GM11168 (cell line): Measurements from ENCODE around the gene CBX3.
"Not testable (repeated sequence)": the region's sequence is repeated elsewhere in the genome, so short reads cannot be mapped to it uniquely, and the experiment has no call there.

ENCODE experiments used
- in situ Hi-C: fragments of 300-500 bp; cut with MboI; formaldehyde crosslinking; loops from one replicate; pipeline ENCODE4 v1.12.0; 2022; ENCODE audit warnings: low sequenced_read_pairs; ENCODE audit not compliant: unreplicated experiment

Gene CBX3

DNA sequence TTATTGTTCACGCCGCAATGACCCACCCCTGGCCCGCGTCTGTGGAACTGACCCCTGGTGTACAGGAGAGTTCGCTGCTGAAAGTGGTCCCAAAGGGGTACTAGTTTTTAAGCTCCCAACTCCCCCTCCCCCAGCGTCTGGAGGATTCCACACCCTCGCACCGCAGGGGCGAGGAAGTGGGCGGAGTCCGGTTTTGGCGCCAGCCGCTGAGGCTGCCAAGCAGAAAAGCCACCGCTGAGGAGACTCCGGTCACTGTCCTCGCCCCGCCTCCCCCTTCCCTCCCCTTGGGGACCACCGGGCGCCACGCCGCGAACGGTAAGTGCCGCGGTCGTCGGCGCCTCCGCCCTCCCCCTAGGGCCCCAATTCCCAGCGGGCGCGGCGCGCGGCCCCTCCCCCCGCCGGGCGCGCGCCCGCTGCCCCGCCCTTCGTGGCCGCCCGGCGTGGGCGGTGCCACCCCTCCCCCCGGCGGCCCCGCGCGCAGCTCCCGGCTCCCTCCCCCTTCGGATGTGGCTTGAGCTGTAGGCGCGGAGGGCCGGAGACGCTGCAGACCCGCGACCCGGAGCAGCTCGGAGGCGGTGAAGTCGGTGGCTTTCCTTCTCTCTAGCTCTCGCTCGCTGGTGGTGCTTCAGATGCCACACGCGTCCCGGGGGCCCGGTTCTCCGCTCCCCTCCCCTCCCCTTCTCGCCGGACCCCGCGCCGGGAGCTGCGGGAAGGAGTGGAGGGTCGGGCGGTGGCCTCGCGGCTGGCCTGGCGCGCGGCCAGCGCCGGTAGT, at the start of gene CBX3:
TSS of gene CBX3 (plus strand) at position 499 of the 772 bp plus-strand sequence. CDS start 1,254 bp downstream, outside the sequence.
- in situ Hi-C loops = no loop called here

DNA sequence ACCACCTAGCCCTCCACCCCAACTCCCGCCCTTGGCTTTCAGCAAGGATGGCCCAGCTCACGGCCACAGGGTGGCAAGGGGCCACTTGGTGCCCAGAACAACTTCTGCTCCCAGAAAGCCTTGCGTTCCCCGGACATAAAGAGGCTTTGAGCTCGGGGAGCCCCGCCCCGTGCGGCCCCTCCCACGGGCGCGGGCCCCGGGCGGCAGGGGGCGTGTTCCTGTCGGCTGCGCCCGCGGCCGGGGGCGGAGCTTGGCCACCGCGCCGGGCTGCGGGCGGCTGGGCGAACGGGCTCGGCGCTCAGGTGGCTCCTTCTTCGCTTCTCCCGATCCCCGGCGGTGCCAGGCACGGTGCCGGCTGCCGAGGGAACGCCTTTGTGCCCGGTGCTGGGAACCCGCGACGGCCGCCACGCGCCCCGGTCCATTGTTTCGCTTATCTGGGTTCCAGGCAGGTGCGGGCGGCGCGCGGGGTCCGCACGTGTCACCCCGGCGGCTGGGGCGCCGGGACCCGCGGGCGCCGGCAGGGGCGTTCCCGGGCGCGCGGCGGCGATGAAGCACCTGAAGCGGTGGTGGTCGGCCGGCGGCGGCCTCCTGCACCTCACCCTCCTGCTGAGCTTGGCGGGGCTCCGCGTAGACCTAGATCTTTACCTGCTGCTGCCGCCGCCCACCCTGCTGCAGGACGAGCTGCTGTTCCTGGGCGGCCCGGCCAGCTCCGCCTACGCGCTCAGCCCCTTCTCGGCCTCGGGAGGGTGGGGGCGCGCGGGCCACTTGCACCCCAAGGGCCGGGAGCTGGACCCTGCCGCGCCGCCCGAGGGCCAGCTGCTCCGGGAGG, 49.4 kb upstream of the CBX3 start, which contains the start of gene NFE2L3:
TSS of gene NFE2L3 (plus strand) at position 246 of the 829 bp plus-strand sequence. CDS start at position 547, 301 bp downstream.
- in situ Hi-C loops = no loop called here

DNA sequence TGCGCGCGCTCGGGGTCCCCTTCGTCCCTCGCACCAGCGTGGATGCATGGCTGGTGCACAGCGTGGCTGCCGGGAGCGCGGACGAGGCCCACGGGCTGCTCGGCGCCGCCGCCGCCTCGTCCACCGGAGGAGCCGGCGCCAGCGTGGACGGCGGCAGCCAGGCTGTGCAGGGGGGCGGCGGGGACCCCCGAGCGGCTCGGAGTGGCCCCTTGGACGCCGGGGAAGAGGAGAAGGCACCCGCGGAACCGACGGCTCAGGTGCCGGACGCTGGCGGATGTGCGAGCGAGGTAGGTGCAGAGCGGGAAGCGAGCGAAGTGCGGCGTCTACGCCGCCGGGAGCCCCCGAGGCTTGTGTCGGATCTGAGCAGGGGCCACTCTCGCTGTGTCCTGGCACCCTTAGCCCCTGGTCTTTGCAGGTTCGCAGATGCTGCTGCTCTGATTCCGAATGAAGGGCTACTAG, 48.7 kb upstream of the CBX3 start:
- in situ Hi-C loops = not testable (repeated sequence)

DNA sequence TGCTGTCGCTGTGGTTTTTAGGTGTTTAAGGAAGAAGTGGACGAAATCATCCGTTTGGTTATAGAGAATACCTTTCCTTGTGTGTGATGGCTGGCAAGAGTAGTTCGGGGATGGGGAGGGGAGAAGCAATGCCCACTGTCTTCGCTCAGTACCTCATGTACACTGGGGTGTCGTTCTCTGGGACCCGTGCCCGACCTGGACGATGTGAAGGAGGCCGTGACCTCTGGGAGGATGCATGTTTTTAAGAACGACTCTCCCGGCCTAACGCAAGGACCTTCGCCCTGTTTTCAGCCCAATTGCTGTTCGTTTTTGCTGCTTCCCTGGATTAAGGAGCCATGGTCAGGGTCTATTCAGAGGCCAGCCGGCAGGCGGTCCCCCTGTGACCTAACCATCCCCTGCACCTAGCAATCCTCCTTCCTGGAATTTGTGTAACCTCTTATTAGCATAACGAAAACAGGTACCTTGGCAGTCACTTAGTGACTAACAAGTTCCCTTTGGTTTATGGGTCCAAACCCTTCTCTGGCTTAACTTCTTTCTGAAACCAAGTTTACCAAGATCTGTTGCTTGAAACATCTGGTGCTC, 48.2 kb upstream of the CBX3 start:
- in situ Hi-C loops = no loop called here

DNA sequence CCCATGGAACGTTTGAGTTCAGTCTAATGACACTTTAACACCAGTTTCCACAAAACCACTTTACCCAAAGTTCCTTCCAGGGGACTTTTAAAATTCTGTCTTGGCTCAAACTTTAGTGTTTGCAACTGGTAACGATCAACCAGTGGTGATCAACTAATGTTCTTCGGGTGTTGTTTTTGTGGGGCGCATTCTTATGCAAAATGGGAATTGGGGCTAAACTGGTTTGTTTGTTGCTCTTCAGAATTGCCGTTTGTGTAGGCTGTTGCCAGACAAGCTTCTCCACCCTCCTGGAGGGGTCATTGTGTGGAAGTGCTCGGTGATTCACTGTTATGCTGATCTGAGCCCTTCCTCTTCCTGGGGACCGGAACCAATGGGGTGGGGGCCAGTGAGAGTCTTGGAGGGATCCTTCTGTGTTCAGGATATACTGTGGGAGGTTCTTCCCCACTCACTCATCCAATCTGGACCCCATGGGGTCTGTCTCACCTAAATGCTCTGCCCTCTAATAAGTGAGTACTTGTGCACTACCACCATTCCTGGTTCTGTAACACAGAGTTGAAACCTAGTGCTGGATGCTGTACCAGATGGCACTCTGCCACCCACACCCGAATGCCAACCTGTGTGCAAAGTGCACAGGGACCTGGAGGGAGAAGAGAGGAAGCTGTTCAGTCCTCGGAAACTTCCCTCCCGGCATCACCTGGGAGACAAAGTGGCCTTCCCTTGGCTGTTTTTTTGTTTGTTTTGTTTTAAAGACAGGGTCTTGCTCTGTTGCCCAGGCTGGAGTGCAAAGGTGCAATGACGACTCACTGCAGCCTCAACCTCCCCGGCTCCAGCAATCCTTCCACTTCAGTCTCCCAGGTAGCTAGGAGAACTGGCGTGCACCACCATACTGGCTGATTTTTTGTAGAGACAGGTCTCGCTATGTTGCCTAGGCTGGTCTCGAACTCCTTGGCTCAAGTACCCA, 47.4 kb upstream of the CBX3 start:
- in situ Hi-C loops = no loop called here

DNA sequence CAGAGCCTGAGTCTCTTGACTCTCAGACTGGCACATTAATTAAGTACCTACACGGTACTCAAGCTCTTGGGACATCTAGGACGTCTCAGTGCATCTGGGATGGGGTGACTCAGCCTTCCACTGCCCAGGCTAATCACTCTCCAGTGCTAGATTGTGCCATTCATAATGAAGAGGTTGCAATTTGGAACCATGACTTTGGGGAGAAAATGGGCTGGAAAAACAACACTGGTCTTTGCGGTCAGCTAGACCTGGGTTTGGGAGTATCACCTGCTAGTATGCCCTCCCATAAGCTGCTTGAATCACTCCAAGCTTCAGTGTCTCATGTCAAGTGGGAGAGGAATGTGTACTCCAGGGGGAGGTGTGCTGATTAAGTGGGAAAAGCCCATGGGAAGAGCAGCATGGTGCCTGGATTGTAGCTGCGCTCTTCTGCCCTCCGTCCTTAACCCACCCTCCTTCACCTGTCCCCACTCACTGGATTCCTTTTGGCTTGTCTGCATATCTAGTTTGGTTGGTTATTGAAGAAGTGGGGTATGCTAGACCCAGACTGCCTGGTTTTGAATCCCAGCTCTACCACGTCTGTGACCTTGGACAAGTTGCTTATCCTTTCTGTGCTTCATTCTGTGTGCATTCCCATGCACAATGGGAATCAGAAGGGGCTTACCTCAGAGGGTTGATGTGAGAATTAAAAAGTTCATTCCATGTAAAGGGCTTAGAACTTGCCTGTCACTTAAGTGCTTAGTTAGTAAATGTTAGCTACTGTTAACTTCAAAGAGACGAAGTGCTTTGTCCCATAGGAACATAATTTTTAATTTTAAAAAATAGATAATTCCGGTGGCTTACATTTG, 45.8 kb upstream of the CBX3 start:
- in situ Hi-C loops = no loop called here

DNA sequence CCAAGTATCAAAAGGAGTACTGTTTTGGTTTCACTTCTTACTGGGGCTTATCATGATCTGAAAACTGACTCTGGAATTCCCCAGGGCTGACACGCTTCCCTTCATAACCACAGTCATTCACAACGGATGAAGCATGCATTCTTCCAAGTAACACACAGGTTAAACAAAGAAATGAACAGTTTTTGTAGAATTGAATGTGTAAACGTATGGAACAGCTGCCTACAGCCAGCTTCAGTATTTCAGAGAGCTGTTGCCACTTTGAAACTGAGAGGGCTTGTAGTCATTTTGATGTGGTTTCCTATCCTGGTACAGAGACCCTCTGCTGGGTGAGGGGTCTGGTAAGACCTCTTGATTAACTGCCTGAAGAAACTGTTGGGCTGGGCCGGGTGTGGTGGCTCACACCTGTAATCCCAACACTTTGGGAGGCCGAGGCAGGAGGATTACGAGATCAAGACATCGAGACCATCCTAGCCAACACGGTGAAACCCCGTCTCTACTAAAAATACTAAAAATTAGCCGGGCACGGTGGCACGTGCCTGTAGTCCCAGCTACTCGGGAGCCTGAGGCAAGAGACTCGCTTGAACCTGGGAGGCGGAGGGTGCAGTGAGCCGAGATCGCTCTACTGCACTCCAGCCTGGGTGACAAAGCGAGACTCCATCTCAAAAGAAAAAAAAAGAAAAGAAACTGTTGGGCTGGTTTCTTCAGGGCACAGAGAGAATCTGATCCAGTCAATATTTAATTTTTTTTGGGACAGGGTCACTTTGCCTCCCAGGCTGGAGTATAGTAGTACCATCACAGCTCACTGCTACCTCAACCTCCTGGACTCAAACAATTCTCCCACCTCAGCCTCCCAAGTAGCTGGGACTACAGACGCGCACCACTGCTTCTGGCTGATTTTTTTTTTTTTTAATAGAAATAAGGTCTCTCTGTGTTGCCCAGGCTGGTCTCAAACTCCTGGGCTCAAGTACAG, 44.8 kb upstream of the CBX3 start:
- in situ Hi-C loops = no loop called here

DNA sequence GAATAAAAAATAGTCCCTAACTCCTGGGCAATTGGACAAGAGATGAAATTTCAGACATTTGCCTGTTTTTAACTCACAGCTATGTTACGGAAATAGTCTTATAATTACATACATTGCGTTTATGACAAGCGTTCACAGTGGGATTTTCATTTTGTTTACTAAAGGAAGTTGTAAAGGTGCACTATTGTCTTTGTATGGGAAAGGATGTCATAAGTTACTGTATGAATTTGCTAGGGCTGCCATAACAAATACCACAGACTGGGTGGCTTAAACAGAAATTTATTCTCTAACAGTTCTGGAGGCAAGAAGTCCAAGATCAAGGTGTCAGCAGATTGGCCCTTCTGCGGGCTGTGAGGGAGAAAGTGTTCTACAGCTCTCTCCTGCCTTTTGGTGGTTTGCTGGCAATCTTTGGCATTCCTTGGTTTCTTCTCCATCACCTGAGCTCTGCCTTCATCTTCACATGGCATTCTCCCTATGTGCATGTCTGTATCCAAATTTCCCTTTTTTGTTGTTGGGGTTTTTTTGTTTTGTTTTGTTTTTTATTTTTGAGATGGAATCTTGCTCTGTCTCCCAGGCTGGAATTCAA, 43.9 kb upstream of the CBX3 start:
- in situ Hi-C loops = no loop called here

DNA sequence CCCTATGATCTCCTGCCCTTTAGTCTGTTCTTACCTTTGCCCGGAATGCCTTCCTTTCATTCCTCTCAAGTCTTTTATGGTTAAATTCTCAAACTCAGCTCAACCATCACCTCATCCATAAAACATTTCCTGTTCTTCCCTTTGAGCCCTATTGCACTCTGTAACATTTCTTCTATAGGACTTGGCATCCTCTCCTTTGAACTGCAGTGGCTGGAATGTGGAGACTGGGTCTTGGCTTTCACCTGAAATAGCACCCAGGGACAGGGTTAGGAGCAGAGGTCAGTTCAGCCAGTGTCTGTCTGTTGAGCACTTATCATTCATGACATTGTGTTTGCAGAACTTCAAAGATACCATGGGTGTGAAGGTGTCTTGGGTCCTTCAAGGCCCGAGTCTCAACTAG, 42.3 kb upstream of the CBX3 start:
- in situ Hi-C loops = no loop called here

DNA sequence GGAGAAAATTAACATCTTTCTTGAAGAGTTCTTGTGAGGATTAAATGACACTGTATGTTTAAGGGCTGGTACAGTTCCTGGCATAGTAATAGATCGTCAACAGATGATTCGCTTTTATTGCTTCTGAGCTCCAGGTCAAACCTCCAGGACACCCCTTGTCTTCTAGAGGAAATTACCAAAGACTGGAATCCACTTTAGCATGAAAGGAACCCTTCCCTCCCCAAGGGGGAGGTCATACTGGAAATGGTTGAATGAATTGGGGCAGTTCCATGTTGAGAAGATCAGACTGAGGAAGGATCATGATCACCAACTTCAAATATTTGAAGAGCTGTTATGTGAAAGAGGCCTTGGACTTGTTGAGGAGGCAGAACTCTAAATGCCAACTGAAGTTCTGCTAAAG, 40.6 kb upstream of the CBX3 start:
- in situ Hi-C loops = no loop called here

DNA sequence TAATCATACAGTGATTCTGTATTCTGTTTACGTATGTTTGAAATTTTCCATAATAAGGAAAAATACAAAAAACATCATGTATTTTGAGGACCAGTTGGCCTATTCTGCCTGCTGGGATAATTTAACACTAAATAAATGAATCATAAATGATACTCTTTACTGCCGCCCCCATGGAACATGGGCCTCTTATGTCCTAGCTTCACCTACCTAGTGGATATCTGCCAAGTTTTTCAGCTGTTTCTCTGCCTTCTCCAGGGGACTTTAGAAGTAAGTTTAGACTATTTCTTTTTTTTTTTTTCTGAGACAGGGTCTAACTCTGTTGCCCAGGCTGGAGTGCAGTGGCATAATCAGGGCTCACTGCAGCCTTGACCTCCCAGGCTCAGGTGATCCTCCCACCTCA, 39.1 kb upstream of the CBX3 start:
- in situ Hi-C loops = no loop called here

DNA sequence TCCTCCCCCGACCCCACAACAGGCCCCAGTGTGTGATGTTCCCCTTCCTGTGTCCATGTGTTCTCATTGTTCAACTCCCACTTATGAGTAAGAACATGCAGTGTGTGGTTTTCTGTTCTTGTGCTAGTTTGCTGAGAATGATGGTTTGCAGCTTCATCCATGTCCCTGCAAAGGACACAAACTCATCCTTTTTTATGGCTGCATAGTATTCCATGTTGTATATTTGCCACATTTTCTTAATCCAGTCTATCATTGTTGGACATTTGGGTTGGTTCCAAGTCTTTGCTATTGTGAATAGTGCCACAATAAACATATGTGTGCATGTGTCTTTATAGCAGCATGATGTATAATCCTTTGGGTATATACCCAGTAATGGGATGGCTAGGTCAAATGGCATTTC, 37.7 kb upstream of the CBX3 start:
- in situ Hi-C loops = not testable (repeated sequence)

DNA sequence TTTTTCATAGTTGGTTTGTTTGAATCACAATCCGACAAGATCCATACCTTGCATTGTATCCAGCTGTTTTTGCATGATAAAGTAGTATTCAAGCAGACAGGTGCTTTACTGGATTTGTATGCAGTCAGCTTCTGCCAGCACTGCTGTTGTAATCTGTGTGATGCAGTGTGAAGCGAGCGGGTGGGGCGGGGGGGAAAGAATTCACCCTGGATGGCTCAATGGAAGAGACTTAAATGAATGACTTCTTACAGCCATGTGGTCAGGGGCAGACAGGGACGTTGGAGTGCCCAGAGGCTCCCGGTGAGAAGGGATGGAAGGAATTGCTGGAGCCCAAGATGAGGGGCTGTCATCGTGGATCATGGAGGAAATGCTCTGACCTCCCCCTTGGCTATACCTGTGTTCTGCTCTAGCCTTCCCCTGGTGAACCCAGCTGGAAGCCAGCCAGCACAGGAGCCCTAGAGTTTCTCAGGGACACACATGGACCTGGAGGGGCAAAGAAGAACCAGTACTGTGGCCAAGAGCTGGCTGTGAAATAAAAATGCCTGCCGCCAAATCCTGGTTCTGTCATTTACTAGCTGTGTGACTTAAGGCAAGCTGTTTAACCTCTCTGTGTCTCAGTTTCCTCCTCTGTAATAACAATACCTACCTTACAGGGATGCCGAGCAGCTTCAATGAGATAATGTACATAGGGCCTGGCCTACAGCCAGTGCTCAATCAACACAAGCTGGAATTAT, 35.4 kb upstream of the CBX3 start:
- in situ Hi-C loops = no loop called here

DNA sequence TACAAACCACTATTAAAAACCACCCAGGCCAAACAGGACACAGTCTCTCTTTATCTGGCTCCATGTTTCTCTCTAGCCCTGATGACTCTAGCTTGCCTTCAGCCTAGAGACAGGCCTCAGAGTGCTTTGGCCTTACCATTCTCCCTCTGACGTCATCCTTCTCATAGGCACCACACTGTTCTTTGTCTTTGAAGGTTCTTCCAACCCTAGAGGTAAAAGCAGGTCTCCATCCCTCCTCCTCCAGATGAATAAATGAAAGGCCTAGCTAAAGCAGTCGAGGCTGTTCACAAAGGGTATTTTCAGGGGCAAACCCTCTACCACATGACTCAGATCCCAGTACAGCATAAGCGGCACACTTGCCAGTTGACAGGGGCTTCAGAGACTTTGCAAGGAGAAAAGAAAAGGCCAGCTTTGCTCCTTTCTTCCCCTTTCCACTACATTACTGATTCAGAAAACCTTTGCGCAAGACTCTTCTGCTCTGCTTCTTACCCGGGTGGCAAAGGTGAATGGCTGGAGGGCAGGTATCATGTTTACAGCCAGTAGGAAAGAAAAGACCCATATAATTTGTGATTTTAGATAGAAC, 34.8 kb upstream of the CBX3 start:
- in situ Hi-C loops = no loop called here

DNA sequence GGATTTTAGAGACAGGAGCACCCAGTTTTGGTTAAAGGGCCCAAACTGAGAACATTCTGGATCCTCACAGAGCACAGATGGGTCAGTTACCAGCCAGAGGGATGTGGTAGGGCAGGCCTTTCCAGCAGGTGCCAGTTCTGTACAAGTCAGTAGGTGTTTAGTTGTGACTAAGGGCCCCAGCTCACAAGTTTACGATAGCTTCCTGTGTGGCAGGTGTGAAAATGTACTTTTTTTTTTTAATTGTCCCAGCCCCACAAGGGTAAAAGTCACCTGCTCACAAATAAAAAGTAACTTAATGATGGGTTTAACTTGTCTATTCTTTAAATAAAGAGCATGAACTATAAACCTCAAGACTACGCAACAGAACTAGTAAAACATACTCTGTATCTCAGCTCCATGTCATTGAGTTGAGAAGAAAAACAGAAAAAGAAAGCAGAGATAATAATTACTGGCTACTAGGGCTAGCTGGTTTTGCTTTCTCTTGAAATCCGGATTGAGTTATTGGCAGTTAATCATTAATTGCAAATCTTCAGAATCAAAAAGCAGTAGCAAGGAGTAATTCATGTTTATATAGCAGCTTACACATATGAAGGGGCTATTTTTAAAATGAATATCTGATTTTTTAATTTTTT, 34.1 kb upstream of the CBX3 start:
- in situ Hi-C loops = no loop called here

DNA sequence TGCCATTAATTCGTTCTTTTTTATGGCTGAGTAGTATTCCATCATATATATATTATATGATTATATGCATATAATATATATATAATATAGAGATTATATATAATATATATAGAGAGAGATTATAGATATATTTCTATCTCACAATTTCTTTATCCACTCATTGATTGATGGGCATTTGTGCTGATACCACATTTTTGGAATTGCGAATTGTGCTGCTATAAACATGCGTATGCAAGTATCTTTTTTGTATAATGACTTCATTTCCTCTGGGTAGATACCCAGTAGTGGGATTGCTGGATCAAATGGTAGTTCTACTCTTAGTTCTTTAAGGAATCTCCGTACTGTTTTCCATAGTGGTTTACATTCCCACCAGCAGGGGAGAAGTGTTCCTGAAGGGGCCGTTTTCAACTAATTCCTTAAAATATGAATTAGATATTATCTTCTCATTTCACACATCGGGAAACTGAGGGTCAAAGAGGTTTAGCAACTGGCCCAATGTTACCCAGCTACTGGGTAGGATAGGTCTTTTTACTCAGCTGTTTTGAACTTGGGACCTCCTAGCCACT, 33.0 kb upstream of the CBX3 start:
- in situ Hi-C loops = no loop called here
